Activated CD4-positive, alpha-beta T cell treated with anti-CD3 and anti-CD28 coated beads, Interleukin-2, Interleukin-4, amounts not matched to agents 100 ng/mL and 50 ng/mL, durations not matched to agents 16 hours and 8 hours (primary cell): ENCODE measurements around the gene DALRD3.

Experiments
- DNase-seq: peaks from one replicate; pipeline ENCODE4 v3.0.0-alpha.2; 2020; ENCODE audit warnings: low spot score

Gene DALRD3

GRCh38 chr3:49004352-49005302, 13.8 kb downstream of the DALRD3 start:
- DNase-seq: no peak

- no peak for DNase-seq
Observed at GRCh38 chr3:49001155-49001554, 17.2 kb downstream of the DALRD3 start.

GRCh38 chr3:48999085-48999858, 19.1 kb downstream of the DALRD3 start:
- DNase-seq: no peak

GRCh38 chr3:48997714-48998637, 20.4 kb downstream of the DALRD3 start:
- no peak for DNase-seq

- DNase-seq: no peak
Observed at GRCh38 chr3:48997102-48997635, 21.2 kb downstream of the DALRD3 start.

GRCh38 chr3:48996640-48997039, 21.7 kb downstream of the DALRD3 start:
- no peak for DNase-seq

GRCh38 chr3:48993834-48994233, 24.5 kb downstream of the DALRD3 start:
- no peak for DNase-seq

GRCh38 chr3:48991851-48992545, 26.4 kb downstream of the DALRD3 start:
- DNase-seq: no peak

GRCh38 chr3:48990636-48991469, 27.5 kb downstream of the DALRD3 start:
- peak; percentile 37 for DNase-seq

- DNase-seq: peak; percentile 83
Observed at GRCh38 chr3:48989796-48990635, 28.4 kb downstream of the DALRD3 start, which contains the start of gene P4HTM. Gene P4HTM (plus strand): TSS chr3:48990241. CDS start chr3:48990257, 16 bp downstream.

- no peak for DNase-seq
Observed at GRCh38 chr3:48989126-48989795, 29.1 kb downstream of the DALRD3 start.

GRCh38 chr3:48985831-48986376, 32.5 kb downstream of the DALRD3 start:
- DNase-seq: no peak

GRCh38 chr3:48984663-48985062, 33.7 kb downstream of the DALRD3 start:
- DNase-seq: no peak

GRCh38 chr3:48983096-48983495, 35.3 kb downstream of the DALRD3 start:
- no peak for DNase-seq

- no peak for DNase-seq
Observed at GRCh38 chr3:48982686-48983085, 35.7 kb downstream of the DALRD3 start.

- no peak for DNase-seq
Observed at GRCh38 chr3:48982016-48982415, 36.4 kb downstream of the DALRD3 start.

GRCh38 chr3:48980295-48980694, 38.1 kb downstream of the DALRD3 start:
- no peak for DNase-seq

GRCh38 chr3:48979451-48979850, 38.9 kb downstream of the DALRD3 start:
- no peak for DNase-seq
